SK-N-SH (cell line): Measurements from ENCODE around the gene UTF1.

ENCODE experiments used
- SIN3A ChIP-seq: IDR thresholded peaks from 2 replicates; pipeline ENCODE4 v1.6.1; 2012; ENCODE audit warnings: low read depth, mild to moderate bottlenecking, low read length, moderate library complexity, borderline replicate concordance
- TF ChIP-seq, protein P1 (sequence below): fragments of 200-600 bp; sonication (generic); IDR thresholded peaks from 2 replicates; pipeline ENCODE4 v1.6.1; 2017; ENCODE audit warnings: antibody characterized with exemption, mild to moderate bottlenecking, moderate library complexity

DNA sequence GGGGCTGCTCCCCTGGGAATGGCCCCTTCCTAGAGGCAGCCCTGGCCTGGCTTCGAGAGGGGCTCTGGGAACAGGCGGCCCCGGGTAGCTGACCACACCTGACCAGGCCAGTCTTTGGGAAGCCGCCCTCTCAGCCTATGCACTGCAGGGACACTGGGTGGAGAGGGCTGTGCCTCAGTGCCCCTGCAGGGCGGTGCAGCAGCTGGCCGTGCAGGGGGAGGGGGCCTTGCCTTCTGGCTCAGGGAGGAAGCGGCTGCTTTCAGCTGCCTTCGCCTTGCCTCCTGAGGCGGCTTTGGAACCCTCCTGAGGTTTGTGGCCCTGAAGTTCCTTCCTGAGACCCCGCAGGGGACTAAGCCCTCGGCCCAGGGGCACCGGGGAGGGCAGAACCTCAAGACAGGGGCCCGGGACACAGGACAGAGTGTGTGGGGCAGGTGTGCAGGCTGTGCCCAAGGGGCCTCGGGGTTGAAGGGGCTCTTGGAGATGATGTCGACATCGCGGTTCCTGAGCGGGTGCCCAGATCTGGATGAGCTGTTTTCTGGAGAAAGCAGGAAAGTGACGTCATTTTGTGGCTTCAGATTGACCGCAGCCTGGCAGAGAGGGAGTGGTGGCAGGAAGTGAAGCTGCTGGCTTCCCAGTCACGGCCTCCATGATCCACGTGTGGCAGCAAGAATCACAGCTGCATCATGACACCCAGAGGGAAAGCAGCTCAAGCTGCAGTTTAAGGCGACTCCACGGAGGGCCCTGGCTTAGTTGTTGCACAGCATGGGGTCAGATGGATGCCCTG lies 29.0 kb downstream of the UTF1 start:
- TF ChIP-seq SIN3A, result peak; percentile 84; the same call in 1 of the 2 replicates
- TF ChIP-seq, protein P1, sequence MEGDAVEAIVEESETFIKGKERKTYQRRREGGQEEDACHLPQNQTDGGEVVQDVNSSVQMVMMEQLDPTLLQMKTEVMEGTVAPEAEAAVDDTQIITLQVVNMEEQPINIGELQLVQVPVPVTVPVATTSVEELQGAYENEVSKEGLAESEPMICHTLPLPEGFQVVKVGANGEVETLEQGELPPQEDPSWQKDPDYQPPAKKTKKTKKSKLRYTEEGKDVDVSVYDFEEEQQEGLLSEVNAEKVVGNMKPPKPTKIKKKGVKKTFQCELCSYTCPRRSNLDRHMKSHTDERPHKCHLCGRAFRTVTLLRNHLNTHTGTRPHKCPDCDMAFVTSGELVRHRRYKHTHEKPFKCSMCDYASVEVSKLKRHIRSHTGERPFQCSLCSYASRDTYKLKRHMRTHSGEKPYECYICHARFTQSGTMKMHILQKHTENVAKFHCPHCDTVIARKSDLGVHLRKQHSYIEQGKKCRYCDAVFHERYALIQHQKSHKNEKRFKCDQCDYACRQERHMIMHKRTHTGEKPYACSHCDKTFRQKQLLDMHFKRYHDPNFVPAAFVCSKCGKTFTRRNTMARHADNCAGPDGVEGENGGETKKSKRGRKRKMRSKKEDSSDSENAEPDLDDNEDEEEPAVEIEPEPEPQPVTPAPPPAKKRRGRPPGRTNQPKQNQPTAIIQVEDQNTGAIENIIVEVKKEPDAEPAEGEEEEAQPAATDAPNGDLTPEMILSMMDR, result no peak
